GM06990 (cell line): ENCODE measurements around the gene MAP3K5.

Experiments used
- DNase-seq: peaks from one replicate; pipeline ENCODE4 v3.0.0-alpha.2; 2011; ENCODE audit not compliant: insufficient read length; ENCODE audit errors: extremely low read depth
- H3K27me3 ChIP-seq: replicated peaks from 2 replicates; pipeline ENCODE4 v1.6.0; 2011; ENCODE audit warnings: low read length; ENCODE audit not compliant: control insufficient read depth, insufficient read depth
- H3K36me3 ChIP-seq: 2 replicates; pipeline ENCODE4 v1.5.1; 2011; ENCODE audit warnings: low read length; ENCODE audit not compliant: control insufficient read depth, insufficient read depth
- H3K4me3 ChIP-seq: replicated peaks from 2 replicates; pipeline ENCODE4 v1.5.1; 2011; ENCODE audit warnings: low read depth, mild to moderate bottlenecking, control low read depth, low read length
- CTCF ChIP-seq: IDR thresholded peaks from 2 replicates; pipeline ENCODE4 v1.5.1; 2011; ENCODE audit warnings: low read length, control low read depth, mild to moderate bottlenecking, inconsistent platforms; ENCODE audit not compliant: insufficient read depth, poor library complexity, severe bottlenecking

MAP3K5 gene

GRCh38 chr6:136535017-136535765 lies 257.1 kb downstream of the MAP3K5 start:
- TF ChIP-seq CTCF = no peak
- DNase-seq = no peak
- H3K36me3 ChIP-seq = no peaks in the 10 kb centered on the region
- H3K4me3 ChIP-seq = no peak overlapping the region
- H3K27me3 ChIP-seq = no peaks in the 10 kb centered on the region; the same call in 1 of the 2 replicates

- no peak for DNase-seq
- Histone ChIP-seq H3K36me3 (no peaks in the 10 kb centered on the region), H3K4me3 (no peak overlapping the region), H3K27me3 (no peaks in the 10 kb centered on the region; the same call in 1 of the 2 replicates)
- no peak for TF ChIP-seq CTCF
Measured at GRCh38 chr6:136534268-136534667, 258.0 kb downstream of the MAP3K5 start.

DNA sequence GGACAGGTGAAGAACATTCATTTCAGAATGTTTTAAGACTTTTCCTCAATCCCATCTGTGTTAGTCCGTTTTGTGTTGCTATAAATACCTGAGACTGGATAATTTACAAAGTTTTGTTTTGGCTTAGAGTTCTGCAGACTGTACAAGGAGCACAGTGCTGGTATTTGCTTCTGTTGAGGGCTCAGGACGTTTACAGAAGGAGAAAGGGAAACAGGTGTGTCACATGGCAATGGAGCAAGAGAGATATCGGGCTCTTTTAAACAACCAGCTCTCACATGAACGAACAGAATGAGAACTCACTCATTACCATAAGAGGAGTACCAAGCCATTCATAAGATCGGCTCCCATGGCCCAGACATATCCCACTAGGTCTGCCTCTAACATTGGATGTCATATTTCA lies 258.8 kb downstream of the MAP3K5 start:
- no peaks in the 10 kb centered on the region; the same call in 1 of the 2 replicates for H3K27me3 ChIP-seq
- no peak for TF ChIP-seq CTCF
- no peaks in the 10 kb centered on the region for H3K36me3 ChIP-seq
- no peak overlapping the region for H3K4me3 ChIP-seq
- DNase-seq = no peak

DNA sequence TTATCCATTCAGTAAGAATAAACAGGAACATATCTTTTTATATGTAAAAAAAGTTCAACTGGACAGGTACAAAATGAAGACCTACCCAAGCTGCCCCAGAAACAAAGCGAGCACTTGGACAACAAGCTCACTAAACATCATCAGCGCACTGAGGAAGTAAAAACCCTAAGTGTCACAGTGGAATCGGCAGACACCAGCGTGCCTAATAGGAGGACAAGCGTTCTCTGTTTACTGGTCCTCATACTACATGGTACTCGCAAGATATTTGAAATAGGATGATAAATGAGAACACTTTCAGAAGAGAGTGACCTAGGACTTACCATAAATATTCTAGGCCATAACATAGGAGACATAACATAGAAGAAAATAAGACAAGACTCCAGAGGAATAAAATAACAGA lies 260.2 kb downstream of the MAP3K5 start:
- Histone ChIP-seq H3K36me3 (no peaks in the 10 kb centered on the region), H3K4me3 (no peak overlapping the region), H3K27me3 (no peaks in the 10 kb centered on the region; the same call in 1 of the 2 replicates)
- DNase-seq = no peak
- TF ChIP-seq CTCF = no peak

- no peak for TF ChIP-seq CTCF
- Histone ChIP-seq H3K4me3 (no peak overlapping the region), H3K27me3 (peaks cover 2% of the 10 kb centered on the region), H3K36me3 (no peaks in the 10 kb centered on the region)
- no peak for DNase-seq
Measured at GRCh38 chr6:136529710-136530109, 262.6 kb downstream of the MAP3K5 start.
